HEK293 (cell line): Measurements from ENCODE around the gene PNPO.

Experiments
- CTCF ChIA-PET: fragments of 350-600 bp; formaldehyde crosslinking; extraction: SDS; loops from one replicate; lab custom pipeline; 2021; ENCODE audit warnings: antibody characterized with exemption; lab: Yijun Ruan, JAX
- POLR2A ChIA-PET: fragments of 300-600 bp; formaldehyde crosslinking; extraction: SDS; loops from one replicate; lab custom pipeline; 2020; ENCODE audit warnings: antibody characterized with exemption, inconsistent platforms; lab: Yijun Ruan, JAX
- H3K27ac ChIP-seq: fragments of 200-500 bp; sonication (Bioruptor generic); 2 replicates; pipeline ENCODE4 v1.5.1; 2014; ENCODE audit warnings: low read depth, low read length, control low read depth, inconsistent platforms; ENCODE audit errors: extremely low read depth
- H3K36me3 ChIP-seq, 2 experiments: fragments of 200-500 bp in 1 of 2; sonication (Bioruptor generic) in 1 of 2; 1 replicate in 1 of 2; 2 replicates in 1 of 2; pipeline ENCODE4 v1.5.1; 2014 to 2017; ENCODE audit warnings: inconsistent platforms in 2 of 2, low read length in 2 of 2; ENCODE audit not compliant: control insufficient read depth in 2 of 2, insufficient read depth in 1 of 2
- H3K4me1 ChIP-seq: fragments of 200-500 bp; sonication (Bioruptor generic); 2 replicates; pipeline ENCODE4 v1.5.1; 2014; ENCODE audit warnings: mild to moderate bottlenecking, low read length, inconsistent platforms; ENCODE audit not compliant: control insufficient read depth, insufficient read depth
- H3K4me3 ChIP-seq: 2 replicates; pipeline ENCODE4 v1.5.1; 2011; ENCODE audit warnings: low read depth, mild to moderate bottlenecking, control low read depth, low read length, moderate library complexity
- H3K9me3 ChIP-seq: fragments of 200-500 bp; sonication (Bioruptor generic); 2 replicates; pipeline ENCODE4 v1.5.1; 2014; ENCODE audit warnings: low read depth, low read length, inconsistent platforms; ENCODE audit not compliant: control insufficient read depth, insufficient read depth
- BCL6B ChIP-seq: fragments of 450-650 bp; formaldehyde crosslinking; IDR thresholded peaks from 2 replicates; pipeline ENCODE4 v1.5.1; 2017; ENCODE audit warnings: missing biosample characterization, missing genetic modification characterization
- CTCF ChIP-seq: fragments of 450-650 bp; formaldehyde crosslinking; IDR thresholded peaks from 2 replicates; pipeline ENCODE4 v1.5.1; 2016; ENCODE audit warnings: missing biosample characterization, missing genetic modification characterization
- FEZF1 ChIP-seq: fragments of 450-650 bp; formaldehyde crosslinking; IDR thresholded peaks from 2 replicates; pipeline ENCODE4 v1.5.1; 2016; ENCODE audit warnings: missing biosample characterization, missing genetic modification characterization
- HOXC10 ChIP-seq: sonication (generic); formaldehyde crosslinking; IDR thresholded peaks from 2 replicates; pipeline ENCODE4 v1.8.1; 2023; ENCODE audit warnings: mild to moderate bottlenecking, missing genetic modification reagents
- ZEB2 ChIP-seq: fragments of 450-650 bp; formaldehyde crosslinking; IDR thresholded peaks from 2 replicates; pipeline ENCODE4 v1.5.1; 2016; ENCODE audit warnings: missing biosample characterization, missing genetic modification characterization
- ZFP41 ChIP-seq: fragments of 450-650 bp; formaldehyde crosslinking; IDR thresholded peaks from 2 replicates; pipeline ENCODE4 v1.5.1; 2016; ENCODE audit warnings: missing biosample characterization, missing genetic modification characterization, borderline replicate concordance
- ZNF2 ChIP-seq: fragments of 450-650 bp; formaldehyde crosslinking; IDR thresholded peaks from 2 replicates; pipeline ENCODE4 v1.5.1; 2016; ENCODE audit warnings: missing biosample characterization, missing genetic modification characterization
- ZNF600 ChIP-seq: fragments of 450-650 bp; formaldehyde crosslinking; IDR thresholded peaks from 2 replicates; pipeline ENCODE4 v1.5.1; 2016; ENCODE audit warnings: missing biosample characterization, missing genetic modification characterization
- ZNF654 ChIP-seq: fragments of 450-650 bp; formaldehyde crosslinking; IDR thresholded peaks from 2 replicates; pipeline ENCODE4 v1.5.1; 2016; ENCODE audit warnings: low read depth, missing biosample characterization, missing genetic modification characterization
- TF ChIP-seq, protein P1 (sequence below): fragments of 450-650 bp; formaldehyde crosslinking; IDR thresholded peaks from 2 replicates; pipeline ENCODE4 v1.5.1; 2016; ENCODE audit warnings: missing biosample characterization, missing genetic modification characterization
- TF ChIP-seq, protein P2 (sequence below): fragments of 450-650 bp; formaldehyde crosslinking; IDR thresholded peaks from 2 replicates; pipeline ENCODE4 v1.5.1; 2016; ENCODE audit warnings: missing biosample characterization, missing genetic modification characterization
- TF ChIP-seq, protein P3 (sequence below): fragments of 450-650 bp; formaldehyde crosslinking; IDR thresholded peaks from 2 replicates; pipeline ENCODE4 v1.5.1; 2016; ENCODE audit warnings: missing biosample characterization, missing genetic modification characterization

Gene PNPO

DNA sequence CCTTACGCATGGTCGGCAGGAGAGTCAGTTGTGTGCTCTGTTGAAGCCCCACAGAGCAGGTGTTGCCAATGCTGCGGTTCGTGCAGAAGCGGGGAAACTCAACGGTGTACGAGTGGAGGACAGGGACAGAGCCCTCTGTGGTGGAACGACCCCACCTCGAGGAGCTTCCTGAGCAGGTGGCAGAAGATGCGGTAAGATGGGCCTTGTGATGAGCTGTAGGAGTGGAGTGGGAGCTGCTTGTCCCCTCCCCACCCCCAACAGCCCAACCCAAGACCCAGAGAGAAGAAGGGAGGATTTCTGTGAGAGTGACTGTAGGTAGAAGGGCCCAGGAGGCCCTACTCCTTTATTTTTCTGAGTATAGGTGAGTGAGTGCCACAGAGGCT, 34.4 kb downstream of the PNPO start:
- CTCF ChIA-PET: interaction anchor here (0.6 to 21.9 kb wide), 12 partner anchors 9 to 696 kb away, joined by 3 to 592 read pairs (median 3); partner anchors contain the start of genes PNPO and PRR15L
- Histone ChIP-seq H3K36me3 (peaks cover 34 to 77% of the 10 kb centered on the region in 2 experiments), H3K4me3 (no peak overlapping the region), H3K9me3 (no peaks in the 10 kb centered on the region), H3K4me1 (peaks cover 7% of the 10 kb centered on the region; the same call in 1 of the 2 replicates), H3K27ac (no peak overlapping the region)
- TF ChIP-seq HOXC10 (CRISPR knock-in tag) (no peak), ZFP41 (tag by site-specific recombination) (no peak), FEZF1 (tag by site-specific recombination) (no peak)
- TF ChIP-seq, protein P1, sequence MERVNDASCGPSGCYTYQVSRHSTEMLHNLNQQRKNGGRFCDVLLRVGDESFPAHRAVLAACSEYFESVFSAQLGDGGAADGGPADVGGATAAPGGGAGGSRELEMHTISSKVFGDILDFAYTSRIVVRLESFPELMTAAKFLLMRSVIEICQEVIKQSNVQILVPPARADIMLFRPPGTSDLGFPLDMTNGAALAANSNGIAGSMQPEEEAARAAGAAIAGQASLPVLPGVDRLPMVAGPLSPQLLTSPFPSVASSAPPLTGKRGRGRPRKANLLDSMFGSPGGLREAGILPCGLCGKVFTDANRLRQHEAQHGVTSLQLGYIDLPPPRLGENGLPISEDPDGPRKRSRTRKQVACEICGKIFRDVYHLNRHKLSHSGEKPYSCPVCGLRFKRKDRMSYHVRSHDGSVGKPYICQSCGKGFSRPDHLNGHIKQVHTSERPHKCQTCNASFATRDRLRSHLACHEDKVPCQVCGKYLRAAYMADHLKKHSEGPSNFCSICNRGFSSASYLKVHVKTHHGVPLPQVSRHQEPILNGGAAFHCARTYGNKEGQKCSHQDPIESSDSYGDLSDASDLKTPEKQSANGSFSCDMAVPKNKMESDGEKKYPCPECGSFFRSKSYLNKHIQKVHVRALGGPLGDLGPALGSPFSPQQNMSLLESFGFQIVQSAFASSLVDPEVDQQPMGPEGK (tag by site-specific recombination): no peak
- POLR2A ChIA-PET: interaction anchor here (0.8 to 1.1 kb wide), 3 partner anchors 35 to 43 kb away, joined by 3 read pairs; no protein-coding TSS in a partner anchor

DNA sequence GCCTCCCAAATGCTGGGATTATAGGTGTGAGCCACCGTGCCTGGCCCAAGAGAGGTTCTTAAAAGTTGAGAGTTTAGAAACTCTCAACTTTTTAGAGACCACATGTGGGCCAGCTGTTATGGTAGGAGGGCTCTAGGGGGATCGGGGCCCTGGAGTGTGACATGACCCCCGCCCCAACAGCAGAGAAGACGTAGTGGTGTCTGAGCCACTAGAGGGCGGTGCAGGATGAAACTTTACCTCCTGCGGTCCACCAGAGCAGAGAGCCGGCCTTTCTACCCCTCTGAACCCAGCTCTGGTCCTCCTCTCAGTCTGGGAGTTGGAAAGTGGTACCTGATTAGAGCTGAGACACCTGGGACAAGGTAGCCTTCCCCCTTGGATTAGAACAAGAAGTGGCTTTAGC, 37.0 kb downstream of the PNPO start:
- no peak overlapping the region for H3K4me3 ChIP-seq
- H3K9me3 ChIP-seq: no peaks in the 10 kb centered on the region
- ChIA-PET POLR2A (interaction anchor here (0.8 to 1.6 kb wide), 5 partner anchors 8 to 43 kb away, joined by 3 to 7 read pairs (median 3); partner anchors contain the start of gene CDK5RAP3), CTCF (interaction anchor here (0.6 to 21.9 kb wide), 33 partner anchors 8 to 1903 kb away, joined by 3 to 592 read pairs (median 5); partner anchors contain the start of genes CBX1, CDK5RAP3, PNPO and PRR15L)
- TF ChIP-seq BCL6B (tag by site-specific recombination) (no peak), ZEB2 (tag by site-specific recombination) (peak; percentile 64; the same call in 1 of the 2 replicates), ZNF2 (tag by site-specific recombination) (0 out of 2 replicates have a peak, but pooled peaks have one; percentile 47), ZNF600 (tag by site-specific recombination) (no peak), ZNF654 (tag by site-specific recombination) (peak; percentile 74), CTCF (tag by site-specific recombination) (peak; percentile 73)
- TF ChIP-seq, protein P2, sequence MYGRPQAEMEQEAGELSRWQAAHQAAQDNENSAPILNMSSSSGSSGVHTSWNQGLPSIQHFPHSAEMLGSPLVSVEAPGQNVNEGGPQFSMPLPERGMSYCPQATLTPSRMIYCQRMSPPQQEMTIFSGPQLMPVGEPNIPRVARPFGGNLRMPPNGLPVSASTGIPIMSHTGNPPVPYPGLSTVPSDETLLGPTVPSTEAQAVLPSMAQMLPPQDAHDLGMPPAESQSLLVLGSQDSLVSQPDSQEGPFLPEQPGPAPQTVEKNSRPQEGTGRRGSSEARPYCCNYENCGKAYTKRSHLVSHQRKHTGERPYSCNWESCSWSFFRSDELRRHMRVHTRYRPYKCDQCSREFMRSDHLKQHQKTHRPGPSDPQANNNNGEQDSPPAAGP (tag by site-specific recombination): 0 out of 2 replicates have a peak, but pooled peaks have one; percentile 26
- TF ChIP-seq, protein P3, sequence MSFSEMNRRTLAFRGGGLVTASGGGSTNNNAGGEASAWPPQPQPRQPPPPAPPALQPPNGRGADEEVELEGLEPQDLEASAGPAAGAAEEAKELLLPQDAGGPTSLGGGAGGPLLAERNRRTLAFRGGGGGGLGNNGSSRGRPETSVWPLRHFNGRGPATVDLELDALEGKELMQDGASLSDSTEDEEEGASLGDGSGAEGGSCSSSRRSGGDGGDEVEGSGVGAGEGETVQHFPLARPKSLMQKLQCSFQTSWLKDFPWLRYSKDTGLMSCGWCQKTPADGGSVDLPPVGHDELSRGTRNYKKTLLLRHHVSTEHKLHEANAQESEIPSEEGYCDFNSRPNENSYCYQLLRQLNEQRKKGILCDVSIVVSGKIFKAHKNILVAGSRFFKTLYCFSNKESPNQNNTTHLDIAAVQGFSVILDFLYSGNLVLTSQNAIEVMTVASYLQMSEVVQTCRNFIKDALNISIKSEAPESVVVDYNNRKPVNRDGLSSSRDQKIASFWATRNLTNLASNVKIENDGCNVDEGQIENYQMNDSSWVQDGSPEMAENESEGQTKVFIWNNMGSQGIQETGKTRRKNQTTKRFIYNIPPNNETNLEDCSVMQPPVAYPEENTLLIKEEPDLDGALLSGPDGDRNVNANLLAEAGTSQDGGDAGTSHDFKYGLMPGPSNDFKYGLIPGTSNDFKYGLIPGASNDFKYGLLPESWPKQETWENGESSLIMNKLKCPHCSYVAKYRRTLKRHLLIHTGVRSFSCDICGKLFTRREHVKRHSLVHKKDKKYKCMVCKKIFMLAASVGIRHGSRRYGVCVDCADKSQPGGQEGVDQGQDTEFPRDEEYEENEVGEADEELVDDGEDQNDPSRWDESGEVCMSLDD (tag by site-specific recombination): 0 out of 2 replicates have a peak, but pooled peaks have one; percentile 45
- peaks cover 34 to 92% of the 10 kb centered on the region in 2 experiments for H3K36me3 ChIP-seq
- H3K4me1 ChIP-seq: no peaks in the 10 kb centered on the region
- no peak overlapping the region for H3K27ac ChIP-seq
